Transverse colon (tissue), 4 donors: ENCODE measurements around the gene NDUFAF3. TPM values are rescaled to one million over a fixed set of nuclear protein-coding genes. Genes with fewer than 3 reads are reported as not detected.

Experiments
- DNase-seq: peaks from one replicate; pipeline ENCODE4 v3.0.0-alpha.2; 2019
- H3K27ac ChIP-seq, 4 donors: fragments of 200-600 bp; sonication (generic); 2 replicates each; pipeline ENCODE4 v1.5.1; 2016 to 2018; ENCODE audit warnings: inconsistent platforms in 4 of 4
- H3K27me3 ChIP-seq: fragments of 200-600 bp; sonication (generic); 2 replicates; pipeline ENCODE4 v1.5.1; 2017; ENCODE audit warnings: inconsistent platforms
- H3K36me3 ChIP-seq, 4 donors: fragments of 200-600 bp; sonication (generic); 2 replicates each; pipeline ENCODE4 v1.5.1; 2017 to 2019; ENCODE audit warnings: inconsistent platforms in 4 of 4
- H3K4me1 ChIP-seq, 4 donors: fragments of 200-600 bp; sonication (generic); 2 replicates each; pipeline ENCODE4 v1.5.1; 2017 to 2020; ENCODE audit warnings: inconsistent platforms in 4 of 4
- H3K4me3 ChIP-seq, 4 donors: fragments of 200-600 bp; sonication (generic); 1 replicate in 1 of 4; 2 replicates in 3 of 4; pipeline versions ENCODE4 v1.5.1 to v1.6.1; 2017 to 2019; ENCODE audit warnings: inconsistent platforms in 4 of 4
- H3K9me3 ChIP-seq, 2 donors: fragments of 200-600 bp; sonication (generic); 2 replicates each; pipeline ENCODE4 v1.5.1; 2017 to 2019; ENCODE audit warnings: inconsistent platforms in 2 of 2
- EP300 ChIP-seq: sonication (generic); formaldehyde crosslinking; IDR thresholded peaks from one replicate; pipeline ENCODE4 v1.6.1; 2017; ENCODE audit warnings: antibody characterized with exemption, low read depth
- POLR2A ChIP-seq: fragments of 450-650 bp; IDR thresholded peaks from one replicate; pipeline ENCODE4 v1.6.1; 2016; ENCODE audit warnings: antibody characterized with exemption, mild to moderate bottlenecking, moderate library complexity
- POLR2AphosphoS5 ChIP-seq, 3 donors: sonication (generic); formaldehyde crosslinking; IDR thresholded peaks; one replicate each; pipeline ENCODE4 v1.6.1; 2016; ENCODE audit warnings: antibody characterized with exemption in 3 of 3
- WGBS, 2 donors: methylation state at CpG; one replicate each; pipeline ENCODE4 v1.1.5; 2018; ENCODE audit warnings: low coverage in 1 of 2; 5-methylcytosine and 5-hydroxymethylcytosine counted together
- in situ Hi-C, 4 donors: fragments of 200-750 bp; cut with MboI; loops; one replicate each; pipeline versions ENCODE4 v1.15.0 to v1.15.1; 2017; ENCODE audit warnings: low sequenced_read_pairs in 3 of 4, low pct_ligation_motif_present in 1 of 4, low pct_unique_long_range_greater_than_20kb in 1 of 4
- intact Hi-C: fragments of 100-400 bp; cut with DNase I; formaldehyde crosslinking; loops from one replicate; pipeline ENCODE4 v1.15.1; 2023; ENCODE audit warnings: low total_unique reads
- total RNA-seq, 4 donors: library from RNA; depleted of rRNA; stranded (reverse); fragments of >200 nt; gene quantifications; one replicate each; pipeline ENCODE4 v1.1.0, GENCODE V29; 2016
- TF ChIP-seq, protein P1 (sequence below), 5 experiments: fragments of 200-600 bp in 3 of 5; fragments of 450-650 bp in 2 of 5; sonication (generic) in 3 of 5; IDR thresholded peaks; 1 replicate in 2 of 5; 2 replicates in 3 of 5; pipeline ENCODE4 v1.5.1; 2016 to 2017; ENCODE audit warnings: antibody characterized with exemption in 5 of 5, inconsistent platforms in 3 of 5, mild to moderate bottlenecking in 2 of 5, moderate library complexity in 1 of 5

Gene NDUFAF3
- total RNA-seq, 4 donors from 2014 or later: 30.4 to 125 (median 88.1) TPM

DNA sequence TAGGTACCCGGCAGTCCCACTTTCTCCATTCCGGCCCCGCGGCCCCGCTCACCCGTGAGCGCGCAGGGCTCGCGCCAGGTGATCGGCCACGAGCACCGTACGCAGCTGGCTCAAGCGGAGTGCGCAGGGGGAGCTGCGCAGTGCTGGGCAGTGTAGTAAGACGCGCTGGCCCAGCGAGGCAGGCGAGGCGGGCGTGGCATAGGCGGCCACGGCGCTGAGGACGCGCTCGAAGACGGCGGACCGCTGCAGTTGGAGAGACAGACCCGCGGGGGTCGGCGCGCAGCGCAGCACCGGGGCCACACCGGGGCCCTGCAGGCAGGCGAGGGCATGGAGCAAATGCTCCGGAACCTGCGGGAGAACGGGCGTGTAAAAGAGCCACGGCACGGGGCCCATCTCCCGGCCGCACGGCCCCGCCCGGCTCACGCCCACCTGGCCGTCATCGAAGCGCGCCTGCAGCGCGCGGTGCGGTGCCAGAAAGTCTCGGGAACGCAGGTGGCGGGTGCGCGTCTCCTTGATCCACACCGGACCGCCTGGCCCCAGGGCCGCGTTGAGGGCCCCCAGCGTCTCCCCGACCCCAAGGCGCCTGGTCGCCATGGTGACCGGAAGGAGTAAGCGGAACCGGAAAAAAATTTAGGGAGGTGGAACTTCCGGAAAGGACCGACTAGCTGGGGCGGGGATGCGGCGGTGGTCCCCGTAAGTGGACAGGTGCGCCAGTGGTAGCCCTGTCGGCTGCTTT, 3.8 kb upstream of the NDUFAF3 start, which contains the start of gene DALRD3:
Gene DALRD3, minus strand, starts transcription at position 610 of the 736 bp plus-strand sequence. Its CDS starts 16 bp downstream, at position 594.
- Histone ChIP-seq H3K27me3 (no peaks in the 10 kb centered on the region), H3K4me3 (peak within 1 kb of the TSS; percentile 54 to 93 (median 82)), H3K4me1 (peaks cover 17 to 45% (median 33%) of the 10 kb centered on the region in 4 donors), H3K9me3 (no peaks in the 10 kb centered on the region), H3K36me3 (peaks cover 0 to 12% (median 5%) of the 10 kb centered on the region in 4 donors), H3K27ac (peak within 1 kb of the TSS; percentile 99 to 100 (median 100))
- intact Hi-C loops: loop anchor here (2.0 kb wide), 1 partner anchor 77 kb away; the partner anchor contains the start of gene QRICH1
- TF ChIP-seq POLR2AphosphoS5 (IDR thresholded peaks at IDR 0.05) (peak; percentile 46 to 77 (median 77)), POLR2A (peak; percentile 73)
- TF ChIP-seq, protein P1, sequence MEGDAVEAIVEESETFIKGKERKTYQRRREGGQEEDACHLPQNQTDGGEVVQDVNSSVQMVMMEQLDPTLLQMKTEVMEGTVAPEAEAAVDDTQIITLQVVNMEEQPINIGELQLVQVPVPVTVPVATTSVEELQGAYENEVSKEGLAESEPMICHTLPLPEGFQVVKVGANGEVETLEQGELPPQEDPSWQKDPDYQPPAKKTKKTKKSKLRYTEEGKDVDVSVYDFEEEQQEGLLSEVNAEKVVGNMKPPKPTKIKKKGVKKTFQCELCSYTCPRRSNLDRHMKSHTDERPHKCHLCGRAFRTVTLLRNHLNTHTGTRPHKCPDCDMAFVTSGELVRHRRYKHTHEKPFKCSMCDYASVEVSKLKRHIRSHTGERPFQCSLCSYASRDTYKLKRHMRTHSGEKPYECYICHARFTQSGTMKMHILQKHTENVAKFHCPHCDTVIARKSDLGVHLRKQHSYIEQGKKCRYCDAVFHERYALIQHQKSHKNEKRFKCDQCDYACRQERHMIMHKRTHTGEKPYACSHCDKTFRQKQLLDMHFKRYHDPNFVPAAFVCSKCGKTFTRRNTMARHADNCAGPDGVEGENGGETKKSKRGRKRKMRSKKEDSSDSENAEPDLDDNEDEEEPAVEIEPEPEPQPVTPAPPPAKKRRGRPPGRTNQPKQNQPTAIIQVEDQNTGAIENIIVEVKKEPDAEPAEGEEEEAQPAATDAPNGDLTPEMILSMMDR (IDR thresholded peaks at IDR 0.05): no peak
- in situ Hi-C loops: no loop called here
- DNase-seq: peak; percentile 73
- WGBS, 2 donors: 1% methylated on average over 52 of the region's 85 CpGs; no CpG with 5 or more reads in 1 of the 2 donors

DNA sequence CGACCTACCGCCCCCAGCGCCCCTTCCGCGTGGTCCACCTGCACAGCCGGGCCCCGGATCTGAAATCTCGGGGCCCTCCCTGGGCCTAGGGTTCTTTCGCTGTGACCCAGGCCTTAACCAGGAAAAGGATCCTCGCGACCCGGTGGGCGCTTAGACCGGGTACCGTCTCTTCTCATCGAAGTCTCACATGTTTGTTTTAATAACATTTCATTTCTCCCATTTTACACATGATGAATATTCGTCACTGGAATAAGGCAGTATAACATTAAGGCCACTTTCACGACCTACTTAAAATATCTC, 3.3 kb upstream of the NDUFAF3 start:
- peaks cover 0 to 12% (median 5%) of the 10 kb centered on the region in 4 donors for H3K36me3 ChIP-seq
- WGBS, 2 donors: 1 to 2% methylated on average over 9 to 18 of the region's 18 CpGs
- DNase-seq: no peak
- intact Hi-C loops: loop anchor here (1.0 to 2.0 kb wide), 2 partner anchors 47 to 76 kb away; partner anchors contain the start of gene QRICH1
- TF ChIP-seq, protein P1 (IDR thresholded peaks at IDR 0.05): no peak
- TF ChIP-seq POLR2A (no peak), POLR2AphosphoS5 (IDR thresholded peaks at IDR 0.05) (no peak), EP300 (no peak)
- no peaks in the 10 kb centered on the region for H3K27me3 ChIP-seq
- peak overlapping the region; percentile 99 to 100 (median 100) for H3K27ac ChIP-seq
- H3K4me1 ChIP-seq: peaks cover 19 to 48% (median 37%) of the 10 kb centered on the region in 4 donors
- in situ Hi-C loops: no loop called here
- H3K4me3 ChIP-seq: peak overlapping the region; percentile 54 to 83 (median 74)
- H3K9me3 ChIP-seq: no peaks in the 10 kb centered on the region

DNA sequence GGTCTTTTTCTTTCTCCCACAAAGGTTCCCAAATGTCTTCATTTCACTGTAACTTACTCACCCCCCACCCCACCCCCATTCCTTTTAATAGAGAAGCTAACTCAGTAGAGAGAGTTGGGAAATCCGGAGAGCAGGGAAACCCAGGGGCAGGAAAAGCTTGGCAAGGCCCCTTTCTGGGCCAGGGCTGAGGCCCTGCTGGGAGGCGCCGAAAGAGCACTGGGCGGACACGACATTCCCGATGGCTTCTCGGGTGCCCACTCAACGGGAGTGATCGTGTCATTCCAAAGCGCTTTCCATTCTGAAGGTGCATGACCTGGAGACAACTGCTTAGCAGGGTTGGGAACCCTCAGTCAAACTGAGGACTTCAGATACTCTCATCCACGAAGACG, 2.0 kb upstream of the NDUFAF3 start:
- Histone ChIP-seq H3K4me1 (peaks cover 19 to 48% (median 37%) of the 10 kb centered on the region in 4 donors), H3K27me3 (no peaks in the 10 kb centered on the region), H3K9me3 (no peaks in the 10 kb centered on the region), H3K27ac (peak overlapping the region; percentile 99 to 100 (median 100)), H3K4me3 (peak overlapping the region in 3 of 4 donors; percentile 70 to 93 (median 82)), H3K36me3 (peaks cover 0 to 17% (median 3%) of the 10 kb centered on the region in 4 donors)
- in situ Hi-C loops: no loop called here
- DNase-seq: peak; percentile 30
- intact Hi-C loops: loop anchor here (1.0 to 2.0 kb wide), 3 partner anchors 13 to 75 kb away; partner anchors contain the start of genes QRICH1 and WDR6
- 28% methylated on average over 12 of the region's 12 CpGs; no CpG with 5 or more reads in 1 of the 2 donors for WGBS, 2 donors
- TF ChIP-seq EP300 (no peak), POLR2A (no peak), POLR2AphosphoS5 (IDR thresholded peaks at IDR 0.05) (no peak)
- TF ChIP-seq, protein P1 (IDR thresholded peaks at IDR 0.05): no peak
